ENCODE measurements around the gene EIF5A2. TPM values are rescaled to one million over a fixed set of nuclear protein-coding genes. Genes with fewer than 3 reads are reported as not detected.

EIF5A2 gene
- total and polyA plus RNA-seq, 10 of the 15 experiments (the other 5 are each of a cell fraction or from before 2014, with no cell fraction given), result 0.76 to 3.0 (median 2.2) TPM

- TF ChIP-seq, protein P1, sequence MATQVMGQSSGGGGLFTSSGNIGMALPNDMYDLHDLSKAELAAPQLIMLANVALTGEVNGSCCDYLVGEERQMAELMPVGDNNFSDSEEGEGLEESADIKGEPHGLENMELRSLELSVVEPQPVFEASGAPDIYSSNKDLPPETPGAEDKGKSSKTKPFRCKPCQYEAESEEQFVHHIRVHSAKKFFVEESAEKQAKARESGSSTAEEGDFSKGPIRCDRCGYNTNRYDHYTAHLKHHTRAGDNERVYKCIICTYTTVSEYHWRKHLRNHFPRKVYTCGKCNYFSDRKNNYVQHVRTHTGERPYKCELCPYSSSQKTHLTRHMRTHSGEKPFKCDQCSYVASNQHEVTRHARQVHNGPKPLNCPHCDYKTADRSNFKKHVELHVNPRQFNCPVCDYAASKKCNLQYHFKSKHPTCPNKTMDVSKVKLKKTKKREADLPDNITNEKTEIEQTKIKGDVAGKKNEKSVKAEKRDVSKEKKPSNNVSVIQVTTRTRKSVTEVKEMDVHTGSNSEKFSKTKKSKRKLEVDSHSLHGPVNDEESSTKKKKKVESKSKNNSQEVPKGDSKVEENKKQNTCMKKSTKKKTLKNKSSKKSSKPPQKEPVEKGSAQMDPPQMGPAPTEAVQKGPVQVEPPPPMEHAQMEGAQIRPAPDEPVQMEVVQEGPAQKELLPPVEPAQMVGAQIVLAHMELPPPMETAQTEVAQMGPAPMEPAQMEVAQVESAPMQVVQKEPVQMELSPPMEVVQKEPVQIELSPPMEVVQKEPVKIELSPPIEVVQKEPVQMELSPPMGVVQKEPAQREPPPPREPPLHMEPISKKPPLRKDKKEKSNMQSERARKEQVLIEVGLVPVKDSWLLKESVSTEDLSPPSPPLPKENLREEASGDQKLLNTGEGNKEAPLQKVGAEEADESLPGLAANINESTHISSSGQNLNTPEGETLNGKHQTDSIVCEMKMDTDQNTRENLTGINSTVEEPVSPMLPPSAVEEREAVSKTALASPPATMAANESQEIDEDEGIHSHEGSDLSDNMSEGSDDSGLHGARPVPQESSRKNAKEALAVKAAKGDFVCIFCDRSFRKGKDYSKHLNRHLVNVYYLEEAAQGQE (IDR thresholded peaks at IDR 0.05; ENCODE audit: low read depth, low read length), result no peak
Measured at GRCh38 chr3:170893895-170894294, 14.5 kb downstream of the EIF5A2 start (continued).

- H3K4me1 ChIP-seq (ENCODE audit: control insufficient read depth, insufficient read depth, low read length), result no peaks in the 10 kb centered on the region
- H3K27me3 ChIP-seq (replicated peaks in 1 of 2; ENCODE audit: control insufficient read depth in 2 of 2, insufficient read depth in 2 of 2, low read length in 1 of 2), result no peaks in the 10 kb centered on the region
- no peak for TF ChIP-seq CHD2 (IDR thresholded peaks at IDR 0.05; ENCODE audit: borderline replicate concordance, low read depth, low read length)
- TF ChIP-seq, protein P2, sequence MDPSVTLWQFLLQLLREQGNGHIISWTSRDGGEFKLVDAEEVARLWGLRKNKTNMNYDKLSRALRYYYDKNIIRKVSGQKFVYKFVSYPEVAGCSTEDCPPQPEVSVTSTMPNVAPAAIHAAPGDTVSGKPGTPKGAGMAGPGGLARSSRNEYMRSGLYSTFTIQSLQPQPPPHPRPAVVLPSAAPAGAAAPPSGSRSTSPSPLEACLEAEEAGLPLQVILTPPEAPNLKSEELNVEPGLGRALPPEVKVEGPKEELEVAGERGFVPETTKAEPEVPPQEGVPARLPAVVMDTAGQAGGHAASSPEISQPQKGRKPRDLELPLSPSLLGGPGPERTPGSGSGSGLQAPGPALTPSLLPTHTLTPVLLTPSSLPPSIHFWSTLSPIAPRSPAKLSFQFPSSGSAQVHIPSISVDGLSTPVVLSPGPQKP (IDR thresholded peaks at IDR 0.05; ENCODE audit: low read depth, low read length), result no peak
- intact Hi-C loops (cut with micrococcal nuclease; ENCODE audit: unreplicated experiment), result no loop called here
- no peaks in the 10 kb centered on the region for H3K36me3 ChIP-seq (ENCODE audit: control insufficient read depth in 2 of 2, insufficient read depth in 2 of 2, low read length in 1 of 2)
- RAD21 ChIA-PET (ENCODE audit: unreplicated experiment), result no interaction called here
- POLR2A ChIA-PET, result no interaction called here
- no peak overlapping the region for H3K4me3 ChIP-seq
- H3K4me2 ChIP-seq (ENCODE audit: control insufficient read depth, insufficient read depth), result no peak overlapping the region
- in situ Hi-C loops (cut with MboI), result no loop called here
- H3K9ac ChIP-seq (ENCODE audit: control insufficient read depth, insufficient read depth, low read length), result no peak overlapping the region
- H3K9me3 ChIP-seq (replicated peaks; ENCODE audit: control insufficient read depth, insufficient read depth, low read length), result no peaks in the 10 kb centered on the region
- 63% methylated on average over 1 of the region's 1 CpG for WGBS (ENCODE audit: insufficient coverage, insufficient replicate concordance, low lambda C conversion rate, missing lambda C conversion rate)
- DNase-seq (ENCODE audit: low read depth, low spot score) (no peak), ATAC-seq (no peak), FAIRE-seq (no peak)
- H3K79me2 ChIP-seq (ENCODE audit: control insufficient read depth, insufficient read depth, low read length), result no peaks in the 10 kb centered on the region
- CTCF ChIA-PET, result interaction anchor here (1.5 kb wide), 1 partner anchor 41 kb away, joined by 3 read pairs; no protein-coding TSS in a partner anchor
- no peak overlapping the region for H2AFZ ChIP-seq (ENCODE audit: control insufficient read depth, low read depth, low read length)
- SMC1A ChIA-PET (ENCODE audit: uncharacterized antibody, unreplicated experiment), result no interaction called here
- H4K20me1 ChIP-seq (ENCODE audit: control insufficient read depth, insufficient read depth), result no peaks in the 10 kb centered on the region
- H3K27ac ChIP-seq (ENCODE audit: control insufficient read depth, insufficient read depth), result no peak overlapping the region
- BruUV-seq (replicated peaks), result no TSS peak
Measured at GRCh38 chr3:170889630-170890029, 18.8 kb downstream of the EIF5A2 start.
